Karpas-422 (cell line): ENCODE results near the gene TPSD1. TPM values are rescaled to one million over a fixed set of nuclear protein-coding genes. Genes with fewer than 3 reads are reported as not detected.
"Not testable (repeated sequence)": the region's sequence is repeated elsewhere in the genome, so short reads cannot be mapped to it uniquely, and the experiment has no call there.

Experiments used
- DNase-seq: peaks from one replicate; pipeline ENCODE4 v3.0.0-alpha.2; 2015
- H2AFZ ChIP-seq: fragments of 200-600 bp; sonication (generic); 2 replicates; pipeline ENCODE4 v1.6.1; 2014; ENCODE audit warnings: antibody characterized with exemption, low read length, mixed read lengths
- H3K27ac ChIP-seq: fragments of 200-600 bp; sonication (generic); 2 replicates; pipeline ENCODE4 v1.5.1; 2014; ENCODE audit warnings: mild to moderate bottlenecking, low read length, moderate library complexity
- H3K27me3 ChIP-seq: fragments of 200-600 bp; sonication (generic); 2 replicates; pipeline ENCODE4 v1.6.1; 2014; ENCODE audit warnings: low read length, mixed read lengths
- H3K36me3 ChIP-seq: fragments of 200-600 bp; sonication (generic); 2 replicates; pipeline ENCODE4 v1.6.1; 2014; ENCODE audit warnings: low read length, mixed read lengths; ENCODE audit not compliant: insufficient read depth
- H3K4me1 ChIP-seq: fragments of 200-600 bp; sonication (generic); 2 replicates; pipeline ENCODE4 v1.6.1; 2014; ENCODE audit warnings: mild to moderate bottlenecking, low read length, mixed read lengths
- H3K4me2 ChIP-seq: fragments of 200-600 bp; sonication (generic); 2 replicates; pipeline ENCODE4 v1.6.1; 2014; ENCODE audit warnings: low read length, low read depth, mild to moderate bottlenecking; ENCODE audit not compliant: poor library complexity, severe bottlenecking
- H3K4me3 ChIP-seq: fragments of 200-600 bp; sonication (generic); 2 replicates; pipeline ENCODE4 v1.5.1; 2014; ENCODE audit warnings: mild to moderate bottlenecking, antibody characterized with exemption, low read length, mixed read lengths
- H3K79me2 ChIP-seq: fragments of 200-600 bp; sonication (generic); 2 replicates; pipeline ENCODE4 v1.6.1; 2014; ENCODE audit warnings: mild to moderate bottlenecking, low read length, mixed read lengths
- H3K9ac ChIP-seq: fragments of 200-600 bp; sonication (generic); 2 replicates; pipeline ENCODE4 v1.6.0; 2014; ENCODE audit warnings: low read length
- H3K9me2 ChIP-seq: fragments of 200-600 bp; sonication (generic), shearing (Covaris generic); replicated peaks from 2 replicates; pipeline ENCODE4 v1.6.0; 2014; ENCODE audit warnings: mild to moderate bottlenecking, low read length, moderate library complexity; ENCODE audit not compliant: insufficient read depth
- H3K9me3 ChIP-seq: fragments of 300-700, 200-600 bp; sonication (generic); 2 replicates; pipeline ENCODE4 v1.6.1; 2014; ENCODE audit warnings: low read length, mixed read lengths
- H4K20me1 ChIP-seq: fragments of 200-600 bp; sonication (generic); 2 replicates; pipeline ENCODE4 v1.6.1; 2014; ENCODE audit warnings: mild to moderate bottlenecking, antibody characterized with exemption, low read length, low read depth; ENCODE audit not compliant: insufficient read depth
- total RNA-seq: library from RNA; depleted of rRNA; stranded (reverse); fragments of >200 nt; shearing (Covaris generic); gene quantifications from 2 replicates; pipeline ENCODE4 v1.2.3, GENCODE V29; 2014; ENCODE audit warnings: low replicate concordance

Gene TPSD1
- total RNA-seq, 1 experiment from 2014 or later = not detected

GRCh38 chr16:1230471-1231212 lies 25.2 kb upstream of the TPSD1 start:
- not testable (repeated sequence) for H3K4me3 ChIP-seq, H4K20me1 ChIP-seq, H3K27me3 ChIP-seq, H3K9me3 ChIP-seq, H3K36me3 ChIP-seq, H3K4me1 ChIP-seq, H3K4me2 ChIP-seq, DNase-seq, H3K27ac ChIP-seq, H2AFZ ChIP-seq, H3K9ac ChIP-seq, H3K79me2 ChIP-seq, H3K9me2 ChIP-seq

GRCh38 chr16:1231301-1231700 lies 24.6 kb upstream of the TPSD1 start:
- not testable (repeated sequence) for H2AFZ ChIP-seq, H3K27ac ChIP-seq, H4K20me1 ChIP-seq, H3K4me1 ChIP-seq, H3K79me2 ChIP-seq, DNase-seq, H3K9ac ChIP-seq, H3K27me3 ChIP-seq, H3K9me3 ChIP-seq, H3K4me3 ChIP-seq, H3K36me3 ChIP-seq, H3K9me2 ChIP-seq, H3K4me2 ChIP-seq

DNA sequence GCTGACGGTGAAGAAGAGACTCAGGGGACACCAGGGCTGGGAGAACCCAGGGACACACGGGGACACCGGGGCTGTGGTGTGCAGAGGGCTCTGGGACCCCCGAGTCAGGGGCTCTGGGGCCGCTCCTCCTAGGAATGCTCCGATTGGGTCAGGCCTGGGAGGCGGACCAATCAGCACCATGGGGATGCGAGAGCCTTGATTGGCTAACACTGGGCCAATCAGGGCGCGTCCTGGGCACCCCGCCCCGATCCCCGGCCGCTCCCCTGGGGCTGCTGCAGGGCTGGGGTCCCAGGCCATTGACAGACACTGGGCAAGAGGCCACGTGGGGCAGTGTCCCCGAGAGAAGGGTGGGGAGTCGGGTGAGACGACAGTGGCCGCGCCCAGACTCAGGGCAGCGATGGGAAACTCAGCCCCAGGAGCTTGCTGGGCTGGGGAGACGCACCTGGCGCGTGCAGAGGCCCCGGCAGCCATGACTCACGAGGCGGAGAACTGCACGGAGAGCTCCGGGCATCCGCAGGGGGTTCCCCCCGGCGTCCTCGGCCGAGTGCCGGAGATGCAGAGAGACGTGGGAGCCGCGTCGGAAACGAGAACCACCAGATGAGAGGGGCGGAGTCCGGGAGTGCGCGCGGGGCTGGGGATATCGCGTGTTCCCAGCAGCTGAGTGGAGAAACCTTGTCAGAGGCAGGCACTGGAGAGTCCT lies 23.7 kb upstream of the TPSD1 start:
- not testable (repeated sequence) for H3K4me2 ChIP-seq, H3K9me2 ChIP-seq, H3K9me3 ChIP-seq, DNase-seq, H2AFZ ChIP-seq, H4K20me1 ChIP-seq, H3K9ac ChIP-seq, H3K4me1 ChIP-seq, H3K27me3 ChIP-seq, H3K79me2 ChIP-seq, H3K36me3 ChIP-seq, H3K4me3 ChIP-seq, H3K27ac ChIP-seq

- H3K4me1 ChIP-seq, H3K79me2 ChIP-seq, H3K27ac ChIP-seq, H4K20me1 ChIP-seq, H3K9me3 ChIP-seq, H3K27me3 ChIP-seq, H3K36me3 ChIP-seq, H3K4me3 ChIP-seq, DNase-seq, H3K9ac ChIP-seq, H3K4me2 ChIP-seq, H2AFZ ChIP-seq, H3K9me2 ChIP-seq: not testable (repeated sequence)
Measured at GRCh38 chr16:1236659-1237058, 19.2 kb upstream of the TPSD1 start.

GRCh38 chr16:1237990-1238389 lies 17.9 kb upstream of the TPSD1 start:
- H3K27ac ChIP-seq = no peak overlapping the region
- no peaks in the 10 kb centered on the region for H3K9me3 ChIP-seq
- H3K79me2 ChIP-seq = no peaks in the 10 kb centered on the region
- H3K9me2 ChIP-seq = no peaks in the 10 kb centered on the region
- no peak overlapping the region for H3K4me2 ChIP-seq
- no peaks in the 10 kb centered on the region for H3K27me3 ChIP-seq
- H4K20me1 ChIP-seq = no peaks in the 10 kb centered on the region
- H3K4me1 ChIP-seq = no peaks in the 10 kb centered on the region
- DNase-seq = peak; percentile 2
- H3K4me3 ChIP-seq = no peak overlapping the region
- no peaks in the 10 kb centered on the region for H3K36me3 ChIP-seq
- no peak overlapping the region for H3K9ac ChIP-seq
- no peak overlapping the region for H2AFZ ChIP-seq

DNA sequence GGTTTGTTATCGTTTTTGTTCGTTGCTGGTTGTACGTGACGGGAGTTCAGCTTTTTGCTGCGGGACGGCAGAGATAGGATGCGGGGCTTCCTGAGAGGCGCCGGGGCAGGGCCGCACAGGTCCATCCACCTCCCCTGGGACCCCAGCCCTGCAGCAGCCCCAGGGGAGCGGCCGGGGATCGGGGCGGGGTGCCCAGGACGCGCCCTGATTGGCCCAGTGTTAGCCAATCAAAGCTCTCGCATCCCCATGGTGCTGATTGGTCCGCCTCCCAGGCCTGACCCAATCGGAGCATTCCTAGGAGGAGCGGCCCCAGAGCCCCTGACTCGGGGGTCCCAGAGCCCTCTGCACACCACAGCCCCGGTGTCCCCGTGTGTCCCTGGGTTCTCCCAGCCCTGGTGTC lies 17.0 kb upstream of the TPSD1 start:
- not testable (repeated sequence) for H3K9me2 ChIP-seq, H4K20me1 ChIP-seq, H3K27me3 ChIP-seq, H3K36me3 ChIP-seq, H3K9ac ChIP-seq, H3K27ac ChIP-seq, H3K9me3 ChIP-seq, H3K79me2 ChIP-seq, H3K4me1 ChIP-seq, H2AFZ ChIP-seq, H3K4me3 ChIP-seq, H3K4me2 ChIP-seq, DNase-seq

DNA sequence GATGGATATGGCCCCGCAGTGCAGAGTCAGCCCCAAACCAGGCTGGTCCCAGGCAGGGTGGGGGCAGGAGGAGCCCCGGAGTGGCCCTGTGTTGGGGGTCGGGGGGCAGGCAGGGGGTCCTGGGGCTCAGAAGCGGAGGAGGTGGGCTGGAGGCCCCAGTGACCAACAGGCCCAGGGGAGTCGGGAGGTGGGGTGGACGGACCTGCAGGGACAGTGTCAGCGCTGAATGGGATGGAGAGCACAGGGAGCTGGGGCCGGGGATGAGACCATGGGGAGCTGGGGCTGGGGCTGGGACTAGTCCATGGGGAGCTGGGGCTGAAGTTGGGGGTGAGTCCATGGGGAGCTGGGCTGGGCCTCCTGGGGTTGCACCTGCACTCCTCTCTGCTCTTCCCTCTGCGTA lies 16.3 kb upstream of the TPSD1 start:
- H3K4me3 ChIP-seq, H3K4me2 ChIP-seq, H3K27me3 ChIP-seq, H3K79me2 ChIP-seq, H2AFZ ChIP-seq, H3K27ac ChIP-seq, DNase-seq, H4K20me1 ChIP-seq, H3K9me3 ChIP-seq, H3K9me2 ChIP-seq, H3K9ac ChIP-seq, H3K36me3 ChIP-seq, H3K4me1 ChIP-seq: not testable (repeated sequence)

DNA sequence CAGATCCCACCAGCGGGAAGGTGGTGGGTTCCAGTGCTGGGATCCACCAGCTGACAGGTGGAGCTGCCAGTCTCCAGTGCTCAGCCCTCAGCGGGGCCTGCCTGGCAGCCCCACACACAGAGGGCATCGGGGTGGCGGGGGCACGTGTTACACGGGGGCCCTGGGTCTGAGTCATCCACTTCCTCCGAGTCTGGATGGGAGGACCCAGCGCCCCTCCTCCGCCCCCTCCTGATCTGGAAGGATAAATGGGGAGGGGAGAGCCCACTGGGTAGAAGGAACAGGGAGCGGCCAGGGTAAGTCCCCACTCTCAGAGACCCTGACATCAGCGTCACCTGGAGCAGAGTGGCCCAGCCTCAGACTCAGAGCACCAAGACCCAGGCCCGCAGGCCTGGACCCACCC lies 15.4 kb upstream of the TPSD1 start, which contains the start of gene TPSAB1:
Gene TPSAB1, plus strand, starts transcription at position 270 of the 400 bp plus-strand sequence. CDS start 234 bp downstream, outside the sequence.
- not testable (repeated sequence) for H4K20me1 ChIP-seq, H3K9me3 ChIP-seq, DNase-seq, H3K36me3 ChIP-seq, H3K27ac ChIP-seq, H3K9ac ChIP-seq, H3K79me2 ChIP-seq, H3K4me2 ChIP-seq, H2AFZ ChIP-seq, H3K27me3 ChIP-seq, H3K4me3 ChIP-seq, H3K9me2 ChIP-seq, H3K4me1 ChIP-seq
